K562 (cell line): ENCODE measurements around the gene AGA. TPM values are rescaled to one million over a fixed set of nuclear protein-coding genes. Genes with fewer than 3 reads are reported as not detected.

ENCODE experiments used
- ATAC-seq: fragments of 200-7000 bp; cut with Tn5 transposase; 3 replicates; pipeline ENCODE4 v1.9.1; 2020; ENCODE audit warnings: moderate library complexity
- BruUV-seq: library from RNA; stranded (reverse); fragments of 400-500 nt; replicated peaks from 2 replicates; lab custom pipeline; 2021; lab: Mats Ljungman, UMichigan
- CTCF ChIA-PET: fragments of 300-600 bp; formaldehyde crosslinking; extraction: SDS; loops from one replicate; lab custom pipeline; 2021; ENCODE audit warnings: low intra/inter-chr PET ratio; lab: Yijun Ruan, JAX
- POLR2A ChIA-PET: fragments of 300-600, 350-650 bp; sonication (Branson Sonifier 250); formaldehyde crosslinking; extraction: SDS; loops from one replicate; lab custom pipeline; 2021; ENCODE audit warnings: antibody characterized with exemption, inconsistent platforms; lab: Yijun Ruan, JAX
- DNase-seq, 4 experiments: peaks; one replicate each; pipeline versions ENCODE4 v3.0.0 to v3.0.0-alpha.2; 2011 to 2018; ENCODE audit warnings: low spot score in 3 of 4, mixed read lengths in 3 of 4; ENCODE audit errors: extremely low read depth in 1 of 4
- FAIRE-seq: peaks from 2 replicates; lab custom pipeline; 2011; peaks lifted over from hg19 to GRCh38; lab: Jason Lieb, UNC
- H2AFZ ChIP-seq: 2 replicates; pipeline ENCODE4 v1.6.0; 2011; ENCODE audit warnings: low read depth, low read length, control low read depth, inconsistent platforms
- H3K27ac ChIP-seq: fragments of 200-600 bp; 3 replicates; pipeline ENCODE4 v1.8.0; 2011; ENCODE audit warnings: low read depth, mild to moderate bottlenecking, control low read depth, inconsistent platforms, low read length, moderate library complexity, mixed read lengths; ENCODE audit errors: extremely low read depth
- H3K27me3 ChIP-seq, 2 experiments: fragments of 300-600 bp in 1 of 2; 2 replicates in 1 of 2; 3 replicates in 1 of 2; pipeline versions ENCODE4 v1.6.0 to v1.8.0; 2011; ENCODE audit warnings: inconsistent platforms in 2 of 2, low read length in 2 of 2, mild to moderate bottlenecking in 1 of 2, mixed read lengths in 1 of 2, moderate library complexity in 1 of 2; ENCODE audit not compliant: control insufficient read depth in 2 of 2, insufficient read depth in 2 of 2
- H3K36me3 ChIP-seq: fragments of 300-600 bp; 3 replicates; pipeline ENCODE4 v1.8.0; 2011; ENCODE audit warnings: mild to moderate bottlenecking, low read length, inconsistent platforms; ENCODE audit not compliant: control insufficient read depth, insufficient read depth
- H3K4me1 ChIP-seq, 2 experiments: fragments of 200-600 bp in 1 of 2; replicated peaks in 1 of 2; 2 replicates in 1 of 2; 3 replicates in 1 of 2; pipeline versions ENCODE4 v1.5.1 to v1.8.0; 2011; ENCODE audit warnings: inconsistent platforms in 2 of 2, low read length in 2 of 2, mild to moderate bottlenecking in 1 of 2, mixed read lengths in 1 of 2, moderate library complexity in 1 of 2; ENCODE audit not compliant: control insufficient read depth in 2 of 2, insufficient read depth in 2 of 2
- H3K4me2 ChIP-seq: 2 replicates; pipeline ENCODE4 v1.6.1; 2011; ENCODE audit warnings: low read length, control low read depth, inconsistent platforms, mixed read lengths; ENCODE audit not compliant: insufficient read depth
- H3K4me3 ChIP-seq: fragments of 200-600 bp; sonication (generic), shearing (Covaris generic); 2 replicates; pipeline ENCODE4 v1.5.1; 2016; ENCODE audit warnings: control low read depth, inconsistent platforms
- H3K79me2 ChIP-seq: fragments of 200-600 bp; 3 replicates; pipeline ENCODE4 v1.8.0; 2011; ENCODE audit warnings: low read length, inconsistent platforms; ENCODE audit not compliant: control insufficient read depth, insufficient read depth
- H3K9ac ChIP-seq, 2 experiments: 2 replicates each; pipeline versions ENCODE4 v1.6.0 to v1.6.1; 2011; ENCODE audit warnings: low read depth in 2 of 2, low read length in 2 of 2, control low read depth in 1 of 2, inconsistent platforms in 1 of 2, mild to moderate bottlenecking in 1 of 2, mixed read lengths in 1 of 2; ENCODE audit not compliant: insufficient read depth in 1 of 2
- H3K9me1 ChIP-seq: one replicate; pipeline ENCODE4 v1.6.0; 2011; ENCODE audit warnings: inconsistent platforms, mild to moderate bottlenecking, low read length, moderate library complexity; ENCODE audit not compliant: control insufficient read depth, insufficient read depth
- H3K9me3 ChIP-seq: replicated peaks from 2 replicates; pipeline ENCODE4 v1.5.1; 2011; ENCODE audit warnings: low read depth, low read length, inconsistent platforms; ENCODE audit not compliant: control insufficient read depth, insufficient read depth
- H4K20me1 ChIP-seq: replicated peaks from 2 replicates; pipeline ENCODE4 v1.6.1; 2011; ENCODE audit warnings: low read length, inconsistent platforms, mixed read lengths; ENCODE audit not compliant: control insufficient read depth, insufficient read depth
- ASH1L ChIP-seq: fragments of 450-650 bp; IDR thresholded peaks from 2 replicates; pipeline ENCODE4 v1.6.1; 2018; ENCODE audit warnings: borderline replicate concordance, mild to moderate bottlenecking, low read depth; ENCODE audit not compliant: partially characterized antibody
- CBFA2T2 ChIP-seq: fragments of 450-650 bp; conservative IDR thresholded peaks from 2 replicates; pipeline ENCODE4 v1.6.1; 2017; ENCODE audit warnings: mild to moderate bottlenecking
- CBX3 ChIP-seq, 2 experiments: IDR thresholded peaks; 1 replicate in 1 of 2; 2 replicates in 1 of 2; pipeline ENCODE4 v1.6.1; 2012; ENCODE audit warnings: inconsistent platforms in 2 of 2, low read length in 2 of 2, borderline replicate concordance in 1 of 2, control low read depth in 1 of 2
- CREM ChIP-seq: IDR thresholded peaks from 2 replicates; pipeline ENCODE4 v1.6.1; 2014; ENCODE audit warnings: antibody characterized with exemption, low read depth
- CSDE1 ChIP-seq, 2 experiments: fragments of 450-650 bp; IDR thresholded peaks; 2 replicates each; pipeline ENCODE4 v1.6.1; 2016; ENCODE audit warnings: mild to moderate bottlenecking in 1 of 2
- GATAD2B ChIP-seq: fragments of 450-650 bp; IDR thresholded peaks from 2 replicates; pipeline ENCODE4 v1.6.1; 2017; ENCODE audit warnings: mild to moderate bottlenecking, borderline replicate concordance
- GTF2B ChIP-seq: IDR thresholded peaks from 2 replicates; pipeline ENCODE4 v1.6.1; 2011; ENCODE audit not compliant: insufficient read length; ENCODE audit errors: extremely low read depth
- ILK ChIP-seq: fragments of 450-650 bp; IDR thresholded peaks from 2 replicates; pipeline ENCODE4 v1.6.1; 2016; ENCODE audit warnings: missing genetic modification characterization, low read depth, mild to moderate bottlenecking, missing compliant biosample characterization, moderate library complexity, borderline replicate concordance
- NFRKB ChIP-seq: fragments of 450-650 bp; IDR thresholded peaks from 2 replicates; pipeline ENCODE4 v1.6.1; 2016; ENCODE audit warnings: low read depth
- RBM34 ChIP-seq: fragments of 200-400 bp; formaldehyde crosslinking; IDR thresholded peaks from 2 replicates; pipeline ENCODE4 v1.6.1; 2018; ENCODE audit warnings: low read length, borderline replicate concordance; ENCODE audit not compliant: insufficient read depth
- SLC30A9 ChIP-seq: fragments of 250-450 bp; sonication (Bioruptor Pico); IDR thresholded peaks from 2 replicates; pipeline ENCODE4 v1.8.0; 2022; ENCODE audit warnings: mild to moderate bottlenecking, moderate library complexity
- SRSF1 ChIP-seq: fragments of 200-400 bp; formaldehyde crosslinking; IDR thresholded peaks from 2 replicates; pipeline ENCODE4 v1.6.1; 2017; ENCODE audit warnings: mild to moderate bottlenecking, low read depth, low read length, moderate library complexity
- TBL1XR1 ChIP-seq, 2 experiments: IDR thresholded peaks; 2 replicates each; pipeline ENCODE4 v1.6.1; 2012; ENCODE audit warnings: improper control_type of control experiment in 2 of 2, low read length in 2 of 2, mild to moderate bottlenecking in 1 of 2
- ZNF232 ChIP-seq: sonication (generic); formaldehyde crosslinking; IDR thresholded peaks from 2 replicates; pipeline ENCODE4 v1.8.0; 2022; ENCODE audit warnings: mild to moderate bottlenecking, missing genetic modification reagents
- ZNF644 ChIP-seq: fragments of 200-800 bp; sonication (Bioruptor generic); IDR thresholded peaks from 2 replicates; pipeline ENCODE4 v1.6.1; 2016; ENCODE audit warnings: low read depth, missing genetic modification characterization, missing compliant biosample characterization
- WGBS: fragments of 100-300 bp; shearing (Covaris generic); methylation state at CpG from one replicate; pipeline ENCODE4 v1.1.6; 2016; ENCODE audit warnings: low coverage, mixed read lengths; ENCODE audit not compliant: insufficient coverage; ENCODE audit errors: missing lambda C conversion rate; 5-methylcytosine and 5-hydroxymethylcytosine counted together
- in situ Hi-C: fragments of 300-500 bp; cut with MboI; formaldehyde crosslinking; loops from 4 replicates; pipeline ENCODE4 v1.15.0; 2018; ENCODE audit warnings: inconsistent platforms, mixed read lengths
- intact Hi-C: fragments of 100-400 bp; cut with micrococcal nuclease; formaldehyde crosslinking; loops from 2 replicates; pipeline ENCODE4 v1.14.2; 2022
- polyA plus RNA-seq, 8 experiments: library from polyadenylated mRNA; depleted of rRNA in 4 of 8; stranded (reverse) in 5 of 8; unstranded in 3 of 8; fragments of >200 nt; fragmentation: Nextera tagmentation in 2 of 8; fragmentation: Illumina TruSeq in 1 of 8; extraction: Ambion mirVana in 2 of 8; extraction: Trizol in 1 of 8; gene quantifications; 2 replicates each; pipeline versions ENCODE4 v1.2.1 to v1.2.3, GENCODE V29; 2011 to 2014; ENCODE audit warnings: inconsistent platforms in 1 of 8, missing spikeins in 1 of 8
- total RNA-seq, 7 experiments: library from RNA; depleted of rRNA in 6 of 7; stranded (reverse); fragments of >200 nt in 6 of 7; fragmentation: Illumina TruSeq in 2 of 7; extraction: Trizol in 2 of 7; gene quantifications; 2 replicates each; pipeline versions ENCODE4 v1.2.1 to v1.2.3, GENCODE V29; 2011 to 2021; ENCODE audit warnings: low replicate concordance in 1 of 7
- TF ChIP-seq, protein P1 (sequence below): fragments of 450-650 bp; IDR thresholded peaks from one replicate; pipeline ENCODE4 v1.6.1; 2018; ENCODE audit warnings: mild to moderate bottlenecking, moderate library complexity; ENCODE audit not compliant: partially characterized antibody
- TF ChIP-seq, protein P2 (sequence below), 2 experiments: fragments of 450-650 bp; IDR thresholded peaks; 2 replicates each; pipeline ENCODE4 v1.6.1; 2018; ENCODE audit warnings: mild to moderate bottlenecking in 2 of 2, low read depth in 1 of 2; ENCODE audit not compliant: partially characterized antibody in 2 of 2

AGA gene
- total and polyA plus RNA-seq, 9 of the 15 experiments (the other 6 are each of a cell fraction or from before 2014, with no cell fraction given), result 8.5 to 25.0 (median 12.6) TPM

DNA sequence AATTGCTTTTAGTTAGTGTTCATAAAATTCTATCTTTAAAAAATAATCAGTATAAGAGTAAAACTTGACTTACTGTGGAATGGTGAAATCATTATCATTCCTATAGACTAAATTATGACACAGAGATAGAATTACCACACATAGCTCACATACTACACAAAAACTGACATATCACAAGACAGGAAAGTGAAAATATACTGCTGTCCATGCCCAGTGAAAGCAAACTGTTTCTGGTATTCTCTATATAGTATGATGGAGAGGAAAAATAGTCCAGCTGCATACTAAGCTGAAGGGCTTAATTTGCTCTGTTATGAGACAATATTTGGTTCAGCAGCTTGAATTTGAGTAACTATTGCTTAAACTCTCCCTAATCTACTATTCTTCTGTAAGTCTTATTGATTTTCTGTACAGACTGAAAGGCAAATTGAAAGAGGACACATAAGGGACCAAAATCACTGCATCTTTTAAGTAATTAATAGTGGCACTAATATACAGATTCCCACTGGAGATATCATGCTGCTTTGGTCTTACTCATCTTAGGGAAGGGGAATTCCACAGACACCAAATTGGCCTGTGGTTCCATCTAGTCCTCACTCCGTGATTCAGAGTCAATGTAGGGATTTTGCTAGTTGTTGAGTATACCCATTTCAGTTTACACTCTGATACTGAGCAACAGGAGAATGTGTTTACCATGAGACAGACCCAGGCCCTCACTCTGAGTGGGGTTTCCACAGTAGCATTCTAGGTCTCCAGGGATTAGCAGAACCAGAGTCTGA, 47.4 kb upstream of the AGA start:
- in situ Hi-C loops, result no loop called here
- ATAC-seq, result no peak
- ChIA-PET POLR2A (no interaction called here), CTCF (no interaction called here)
- no peaks in the 10 kb centered on the region; a peak in 1 of 5 replicates for H3K4me1 ChIP-seq
- no TSS peak for BruUV-seq
- no peak overlapping the region for H3K27ac ChIP-seq
- no peak overlapping the region for H3K4me2 ChIP-seq
- no peak overlapping the region for H2AFZ ChIP-seq
- no peaks in the 10 kb centered on the region for H3K36me3 ChIP-seq
- no peak for FAIRE-seq
- H3K9me1 ChIP-seq, result no peaks in the 10 kb centered on the region
- no peak overlapping the region for H3K4me3 ChIP-seq
- no peak overlapping the region for H3K9ac ChIP-seq
- H4K20me1 ChIP-seq, result no peaks in the 10 kb centered on the region
- no peaks in the 10 kb centered on the region for H3K79me2 ChIP-seq
- WGBS, result 5% methylated on average over 1 of the region's 1 CpG
- DNase-seq, result no peak
- intact Hi-C loops, result no loop called here
- no peaks in the 10 kb centered on the region for H3K27me3 ChIP-seq
- H3K9me3 ChIP-seq, result no peaks in the 10 kb centered on the region
- no peak for TF ChIP-seq ASH1L
- TF ChIP-seq ILK (tag), result no peak
- TF ChIP-seq SRSF1, result no peak
- no peak for TF ChIP-seq CBX3 (IDR thresholded peaks at IDR 0.05; ENCODE audit: borderline replicate concordance in 1 of 2, low read length in 2 of 2)
- TF ChIP-seq, protein P1, sequence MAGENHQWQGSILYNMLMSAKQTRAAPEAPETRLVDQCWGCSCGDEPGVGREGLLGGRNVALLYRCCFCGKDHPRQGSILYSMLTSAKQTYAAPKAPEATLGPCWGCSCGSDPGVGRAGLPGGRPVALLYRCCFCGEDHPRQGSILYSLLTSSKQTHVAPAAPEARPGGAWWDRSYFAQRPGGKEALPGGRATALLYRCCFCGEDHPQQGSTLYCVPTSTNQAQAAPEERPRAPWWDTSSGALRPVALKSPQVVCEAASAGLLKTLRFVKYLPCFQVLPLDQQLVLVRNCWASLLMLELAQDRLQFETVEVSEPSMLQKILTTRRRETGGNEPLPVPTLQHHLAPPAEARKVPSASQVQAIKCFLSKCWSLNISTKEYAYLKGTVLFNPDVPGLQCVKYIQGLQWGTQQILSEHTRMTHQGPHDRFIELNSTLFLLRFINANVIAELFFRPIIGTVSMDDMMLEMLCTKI, result no peak
- no peak for TF ChIP-seq CBFA2T2
- no peak for TF ChIP-seq SLC30A9
- no peak for TF ChIP-seq ZNF644 (tag)
- TF ChIP-seq NFRKB, result no peak
- no peak for TF ChIP-seq ZNF232 (CRISPR knock-in tag)
- no peak for TF ChIP-seq GTF2B
- no peak for TF ChIP-seq GATAD2B
- no peak for TF ChIP-seq CREM
- no peak for TF ChIP-seq CSDE1 (IDR thresholded peaks at IDR 0.05)
- no peak for TF ChIP-seq RBM34
- TF ChIP-seq, protein P2, sequence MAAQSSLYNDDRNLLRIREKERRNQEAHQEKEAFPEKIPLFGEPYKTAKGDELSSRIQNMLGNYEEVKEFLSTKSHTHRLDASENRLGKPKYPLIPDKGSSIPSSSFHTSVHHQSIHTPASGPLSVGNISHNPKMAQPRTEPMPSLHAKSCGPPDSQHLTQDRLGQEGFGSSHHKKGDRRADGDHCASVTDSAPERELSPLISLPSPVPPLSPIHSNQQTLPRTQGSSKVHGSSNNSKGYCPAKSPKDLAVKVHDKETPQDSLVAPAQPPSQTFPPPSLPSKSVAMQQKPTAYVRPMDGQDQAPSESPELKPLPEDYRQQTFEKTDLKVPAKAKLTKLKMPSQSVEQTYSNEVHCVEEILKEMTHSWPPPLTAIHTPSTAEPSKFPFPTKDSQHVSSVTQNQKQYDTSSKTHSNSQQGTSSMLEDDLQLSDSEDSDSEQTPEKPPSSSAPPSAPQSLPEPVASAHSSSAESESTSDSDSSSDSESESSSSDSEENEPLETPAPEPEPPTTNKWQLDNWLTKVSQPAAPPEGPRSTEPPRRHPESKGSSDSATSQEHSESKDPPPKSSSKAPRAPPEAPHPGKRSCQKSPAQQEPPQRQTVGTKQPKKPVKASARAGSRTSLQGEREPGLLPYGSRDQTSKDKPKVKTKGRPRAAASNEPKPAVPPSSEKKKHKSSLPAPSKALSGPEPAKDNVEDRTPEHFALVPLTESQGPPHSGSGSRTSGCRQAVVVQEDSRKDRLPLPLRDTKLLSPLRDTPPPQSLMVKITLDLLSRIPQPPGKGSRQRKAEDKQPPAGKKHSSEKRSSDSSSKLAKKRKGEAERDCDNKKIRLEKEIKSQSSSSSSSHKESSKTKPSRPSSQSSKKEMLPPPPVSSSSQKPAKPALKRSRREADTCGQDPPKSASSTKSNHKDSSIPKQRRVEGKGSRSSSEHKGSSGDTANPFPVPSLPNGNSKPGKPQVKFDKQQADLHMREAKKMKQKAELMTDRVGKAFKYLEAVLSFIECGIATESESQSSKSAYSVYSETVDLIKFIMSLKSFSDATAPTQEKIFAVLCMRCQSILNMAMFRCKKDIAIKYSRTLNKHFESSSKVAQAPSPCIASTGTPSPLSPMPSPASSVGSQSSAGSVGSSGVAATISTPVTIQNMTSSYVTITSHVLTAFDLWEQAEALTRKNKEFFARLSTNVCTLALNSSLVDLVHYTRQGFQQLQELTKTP (IDR thresholded peaks at IDR 0.05; ENCODE audit: low read depth in 1 of 2, partially characterized antibody in 2 of 2), result no peak
- TF ChIP-seq TBL1XR1 (IDR thresholded peaks at IDR 0.05; ENCODE audit: low read length in 2 of 2), result no peak
